ENCODE results near the gene KANSL1L.
"Not testable (repeated sequence)": the region's sequence is repeated elsewhere in the genome, so short reads cannot be mapped to it uniquely, and the experiment has no call there.

- not testable (repeated sequence) for TF ChIP-seq POLR2A, EP300, CTCF, POLR2AphosphoS5 (IDR thresholded peaks at IDR 0.05)
These were observed 10.4 kb upstream of the KANSL1L start for GRCh38 chr2:210181606-210182088.
